ENCODE data around the gene GSC. TPM values are rescaled to one million over a fixed set of nuclear protein-coding genes. Genes with fewer than 3 reads are reported as not detected.

GSC gene
- total RNA-seq, 1 experiment from 2014 or later, result not detected

GRCh38 chr14:94768141-94768520 is 1.8 kb downstream of the GSC start:
- Mint-ChIP-seq H3K4me3 (ENCODE audit: unreplicated experiment) (peak overlapping the region; percentile 54), H3K27ac (ENCODE audit: unreplicated experiment) (no peak overlapping the region), H3K9me3 (ENCODE audit: unreplicated experiment) (no peaks in the 10 kb centered on the region), H3K27me3 (ENCODE audit: insufficient read depth, unreplicated experiment) (peaks cover 28% of the 10 kb centered on the region), H3K4me1 (ENCODE audit: low read depth, unreplicated experiment) (no peaks in the 10 kb centered on the region), H3K36me3 (ENCODE audit: insufficient read depth, unreplicated experiment) (no peaks in the 10 kb centered on the region)
- Histone ChIP-seq H3K4me1 (no peaks in the 10 kb centered on the region), H3K27me3 (replicated peaks; ENCODE audit: control insufficient read depth, insufficient read depth, low read length) (peaks cover 2% of the 10 kb centered on the region), H3K9me3 (no peaks in the 10 kb centered on the region), H3K4me3 (ENCODE audit: low read depth, low read length) (no peak overlapping the region), H3K36me3 (ENCODE audit: control insufficient read depth, insufficient read depth, low read length) (no peaks in the 10 kb centered on the region)
- DNase-seq, result no peak
- intact Hi-C loops (cut with micrococcal nuclease; ENCODE audit: unreplicated experiment), result no loop called here
- no TSS peak for BruUV-seq (replicated peaks)
- ChIA-PET POLR2A (no interaction called here), CTCF (no interaction called here)
- TF ChIP-seq CTCF (IDR thresholded peaks at IDR 0.05; ENCODE audit: insufficient read depth in 1 of 2, low read depth in 1 of 2, low read length in 1 of 2, severe bottlenecking in 1 of 2, unreplicated experiment in 1 of 2), result no peak

- H3K4me3 Mint-ChIP-seq (ENCODE audit: unreplicated experiment), result no peak overlapping the region
- no peaks in the 10 kb centered on the region for H3K4me1 Mint-ChIP-seq (ENCODE audit: low read depth, unreplicated experiment)
- Histone ChIP-seq H3K4me3 (ENCODE audit: low read depth, low read length) (no peak overlapping the region), H3K4me1 (no peaks in the 10 kb centered on the region), H3K9me3 (no peaks in the 10 kb centered on the region), H3K27me3 (replicated peaks; ENCODE audit: control insufficient read depth, insufficient read depth, low read length) (peaks cover 2% of the 10 kb centered on the region), H3K36me3 (ENCODE audit: control insufficient read depth, insufficient read depth, low read length) (no peaks in the 10 kb centered on the region)
- H3K27ac Mint-ChIP-seq (ENCODE audit: unreplicated experiment), result no peak overlapping the region
- no TSS peak for BruUV-seq (replicated peaks)
- POLR2A ChIA-PET, result no interaction called here
- H3K9me3 Mint-ChIP-seq (ENCODE audit: unreplicated experiment), result no peaks in the 10 kb centered on the region
- CTCF ChIA-PET, result interaction anchor here (1.0 kb wide), 1 partner anchor 24 kb away, joined by 4 read pairs; no protein-coding TSS in a partner anchor
- no peak for DNase-seq
- no peak for TF ChIP-seq CTCF (IDR thresholded peaks at IDR 0.05; ENCODE audit: insufficient read depth in 1 of 2, low read depth in 1 of 2, low read length in 1 of 2, severe bottlenecking in 1 of 2, unreplicated experiment in 1 of 2)
- peaks cover 28% of the 10 kb centered on the region for H3K27me3 Mint-ChIP-seq (ENCODE audit: insufficient read depth, unreplicated experiment)
- H3K36me3 Mint-ChIP-seq (ENCODE audit: insufficient read depth, unreplicated experiment), result no peaks in the 10 kb centered on the region
- intact Hi-C loops (cut with micrococcal nuclease; ENCODE audit: unreplicated experiment), result no loop called here
Observed at GRCh38 chr14:94767321-94767878, 2.5 kb downstream of the GSC start.

GRCh38 chr14:94764573-94764972 is 5.3 kb downstream of the GSC start:
- Mint-ChIP-seq H3K36me3 (ENCODE audit: insufficient read depth, unreplicated experiment) (no peaks in the 10 kb centered on the region), H3K27me3 (ENCODE audit: insufficient read depth, unreplicated experiment) (peaks cover 15% of the 10 kb centered on the region), H3K4me3 (ENCODE audit: unreplicated experiment) (no peak overlapping the region), H3K27ac (ENCODE audit: unreplicated experiment) (no peak overlapping the region), H3K9me3 (ENCODE audit: unreplicated experiment) (no peaks in the 10 kb centered on the region), H3K4me1 (ENCODE audit: low read depth, unreplicated experiment) (no peaks in the 10 kb centered on the region)
- intact Hi-C loops (cut with micrococcal nuclease; ENCODE audit: unreplicated experiment), result no loop called here
- Histone ChIP-seq H3K4me1 (no peaks in the 10 kb centered on the region), H3K9me3 (no peaks in the 10 kb centered on the region), H3K36me3 (ENCODE audit: control insufficient read depth, insufficient read depth, low read length) (no peaks in the 10 kb centered on the region), H3K27me3 (replicated peaks; ENCODE audit: control insufficient read depth, insufficient read depth, low read length) (peaks cover 2% of the 10 kb centered on the region; the same call in 1 of the 2 replicates), H3K4me3 (ENCODE audit: low read depth, low read length) (no peak overlapping the region)
- CTCF ChIA-PET, result no interaction called here
- BruUV-seq (replicated peaks), result no TSS peak
- DNase-seq, result no peak
- POLR2A ChIA-PET, result no interaction called here
- TF ChIP-seq CTCF (IDR thresholded peaks at IDR 0.05; ENCODE audit: insufficient read depth in 1 of 2, low read depth in 1 of 2, low read length in 1 of 2, severe bottlenecking in 1 of 2, unreplicated experiment in 1 of 2), result no peak

All from Caco-2 (cell line).